ENCODE results near the gene TNP1. TPM values are rescaled to one million over a fixed set of nuclear protein-coding genes. Genes with fewer than 3 reads are reported as not detected.

Gene TNP1
- total RNA-seq, 2 donors from 2014 or later = not detected

- Mint-ChIP-seq H3K36me3 (ENCODE audit: low read depth) (peaks cover 3% of the 10 kb centered on the region), H3K4me1 (peaks cover 2% of the 10 kb centered on the region), H3K4me3 (no peak overlapping the region), H3K27me3 (peaks cover 7% of the 10 kb centered on the region), H3K27ac (no peak overlapping the region)
- H3K9me3 ChIP-seq (ENCODE audit: control insufficient read depth, low read length, poor library complexity, severe bottlenecking) = no peaks in the 10 kb centered on the region
- no peak for ATAC-seq
- no peak for DNase-seq
Observed at GRCh38 chr2:216870508-216871332, 10.9 kb upstream of the TNP1 start.

- DNase-seq = no peak
- H3K27ac Mint-ChIP-seq = no peak overlapping the region
- peaks cover 11% of the 10 kb centered on the region for H3K27me3 Mint-ChIP-seq
- ATAC-seq = no peak
- H3K4me3 Mint-ChIP-seq = no peak overlapping the region
- peaks cover 3% of the 10 kb centered on the region for H3K36me3 Mint-ChIP-seq (ENCODE audit: low read depth)
- no peaks in the 10 kb centered on the region for H3K9me3 ChIP-seq (ENCODE audit: control insufficient read depth, low read length, poor library complexity, severe bottlenecking)
- peaks cover 2% of the 10 kb centered on the region for H3K4me1 Mint-ChIP-seq
Observed at GRCh38 chr2:216866515-216867095, 6.7 kb upstream of the TNP1 start.

- H3K9me3 ChIP-seq (ENCODE audit: control insufficient read depth, low read length, poor library complexity, severe bottlenecking) = no peaks in the 10 kb centered on the region
- DNase-seq (no peak), ATAC-seq (no peak)
- peaks cover 2% of the 10 kb centered on the region for H3K4me1 Mint-ChIP-seq
- peaks cover 18% of the 10 kb centered on the region for H3K27me3 Mint-ChIP-seq
- no peak overlapping the region for H3K27ac Mint-ChIP-seq
- H3K36me3 Mint-ChIP-seq (ENCODE audit: low read depth) = no peaks in the 10 kb centered on the region
- no peak overlapping the region for H3K4me3 Mint-ChIP-seq
Observed at GRCh38 chr2:216865658-216866057, 5.8 kb upstream of the TNP1 start.

GRCh38 chr2:216863946-216864345 is 4.1 kb upstream of the TNP1 start:
- H3K4me1 Mint-ChIP-seq = peaks cover 2% of the 10 kb centered on the region
- H3K27me3 Mint-ChIP-seq = peaks cover 21% of the 10 kb centered on the region
- H3K36me3 Mint-ChIP-seq (ENCODE audit: low read depth) = no peaks in the 10 kb centered on the region
- H3K4me3 Mint-ChIP-seq = no peak overlapping the region
- no peak for ATAC-seq
- no peak for DNase-seq
- H3K27ac Mint-ChIP-seq = no peak overlapping the region
- H3K9me3 ChIP-seq (ENCODE audit: control insufficient read depth, low read length, poor library complexity, severe bottlenecking) = no peaks in the 10 kb centered on the region

GRCh38 chr2:216862628-216863398 is 2.9 kb upstream of the TNP1 start:
- DNase-seq (no peak), ATAC-seq (no peak)
- H3K9me3 ChIP-seq (ENCODE audit: control insufficient read depth, low read length, poor library complexity, severe bottlenecking) = no peaks in the 10 kb centered on the region
- H3K27me3 Mint-ChIP-seq = peaks cover 25% of the 10 kb centered on the region
- H3K36me3 Mint-ChIP-seq (ENCODE audit: low read depth) = no peaks in the 10 kb centered on the region
- H3K27ac Mint-ChIP-seq = no peak overlapping the region
- H3K4me3 Mint-ChIP-seq = no peak overlapping the region
- peaks cover 2% of the 10 kb centered on the region for H3K4me1 Mint-ChIP-seq

GRCh38 chr2:216860426-216861137 is 718 bp upstream of the TNP1 start:
- Mint-ChIP-seq H3K4me1 (no peaks in the 10 kb centered on the region), H3K36me3 (ENCODE audit: low read depth) (no peaks in the 10 kb centered on the region), H3K27ac (no peak overlapping the region), H3K27me3 (peaks cover 31% of the 10 kb centered on the region), H3K4me3 (no peak overlapping the region)
- ATAC-seq (no peak), DNase-seq (no peak)
- no peaks in the 10 kb centered on the region for H3K9me3 ChIP-seq (ENCODE audit: control insufficient read depth, low read length, poor library complexity, severe bottlenecking)

- DNase-seq (no peak), ATAC-seq (no peak)
- H3K9me3 ChIP-seq (ENCODE audit: control insufficient read depth, low read length, poor library complexity, severe bottlenecking) = no peaks in the 10 kb centered on the region
- Mint-ChIP-seq H3K4me1 (no peaks in the 10 kb centered on the region), H3K27me3 (peaks cover 39% of the 10 kb centered on the region), H3K27ac (no peak overlapping the region), H3K36me3 (ENCODE audit: low read depth) (no peaks in the 10 kb centered on the region), H3K4me3 (no peak overlapping the region)
Observed at GRCh38 chr2:216858312-216858711, 1.6 kb downstream of the TNP1 start.

GRCh38 chr2:216857131-216857550 is 2.7 kb downstream of the TNP1 start:
- no peaks in the 10 kb centered on the region for H3K4me1 Mint-ChIP-seq
- no peak overlapping the region for H3K27ac Mint-ChIP-seq
- H3K27me3 Mint-ChIP-seq = peaks cover 37% of the 10 kb centered on the region
- H3K4me3 Mint-ChIP-seq = no peak overlapping the region
- no peak for ATAC-seq
- no peaks in the 10 kb centered on the region for H3K36me3 Mint-ChIP-seq (ENCODE audit: low read depth)
- H3K9me3 ChIP-seq (ENCODE audit: control insufficient read depth, low read length, poor library complexity, severe bottlenecking) = no peaks in the 10 kb centered on the region
- DNase-seq = no peak

- H3K27me3 Mint-ChIP-seq = peaks cover 31% of the 10 kb centered on the region
- DNase-seq (no peak), ATAC-seq (no peak)
- no peaks in the 10 kb centered on the region for H3K9me3 ChIP-seq (ENCODE audit: control insufficient read depth, low read length, poor library complexity, severe bottlenecking)
- no peak overlapping the region for H3K4me3 Mint-ChIP-seq
- H3K36me3 Mint-ChIP-seq (ENCODE audit: low read depth) = no peaks in the 10 kb centered on the region
- no peak overlapping the region for H3K27ac Mint-ChIP-seq
- no peaks in the 10 kb centered on the region for H3K4me1 Mint-ChIP-seq
Observed at GRCh38 chr2:216856406-216857065, 3.3 kb downstream of the TNP1 start.

- no peak for DNase-seq
- Mint-ChIP-seq H3K4me1 (no peaks in the 10 kb centered on the region), H3K36me3 (ENCODE audit: low read depth) (no peaks in the 10 kb centered on the region), H3K4me3 (no peak overlapping the region), H3K27me3 (peaks cover 24% of the 10 kb centered on the region), H3K27ac (no peak overlapping the region)
- H3K9me3 ChIP-seq (ENCODE audit: control insufficient read depth, low read length, poor library complexity, severe bottlenecking) = no peaks in the 10 kb centered on the region
- no peak for ATAC-seq
Observed at GRCh38 chr2:216855605-216856004, 4.3 kb downstream of the TNP1 start.

- ATAC-seq (no peak), DNase-seq (no peak)
- Mint-ChIP-seq H3K27me3 (peaks cover 25% of the 10 kb centered on the region), H3K4me3 (no peak overlapping the region), H3K36me3 (ENCODE audit: low read depth) (no peaks in the 10 kb centered on the region), H3K4me1 (no peaks in the 10 kb centered on the region), H3K27ac (no peak overlapping the region)
- H3K9me3 ChIP-seq (ENCODE audit: control insufficient read depth, low read length, poor library complexity, severe bottlenecking) = no peaks in the 10 kb centered on the region
Observed at GRCh38 chr2:216855079-216855478, 4.8 kb downstream of the TNP1 start.

- H3K27ac Mint-ChIP-seq = no peak overlapping the region
- no peaks in the 10 kb centered on the region for H3K36me3 Mint-ChIP-seq (ENCODE audit: low read depth)
- no peak overlapping the region for H3K4me3 Mint-ChIP-seq
- ATAC-seq (no peak), DNase-seq (no peak)
- no peaks in the 10 kb centered on the region for H3K4me1 Mint-ChIP-seq
- peaks cover 17% of the 10 kb centered on the region for H3K27me3 Mint-ChIP-seq
- H3K9me3 ChIP-seq (ENCODE audit: control insufficient read depth, low read length, poor library complexity, severe bottlenecking) = no peaks in the 10 kb centered on the region
Observed at GRCh38 chr2:216851486-216852090, 8.3 kb downstream of the TNP1 start.
